Smooth muscle cell (in vitro differentiated cells): ENCODE results near the gene SH3D19. TPM values are rescaled to one million over a fixed set of nuclear protein-coding genes. Genes with fewer than 3 reads are reported as not detected.

Experiments used
- DNase-seq: peaks from one replicate; lab custom pipeline; 2025; ENCODE audit not compliant: unreplicated experiment; lab: John Stamatoyannopoulos, UW
- H2AFZ ChIP-seq: fragments of 200-600 bp; sonication (generic); 2 replicates; pipeline ENCODE4 v1.6.0; 2016; ENCODE audit warnings: antibody characterized with exemption, low read depth, mild to moderate bottlenecking
- H3F3A ChIP-seq: fragments of 200-600 bp; sonication (generic); 2 replicates; pipeline ENCODE4 v1.6.0; 2017; ENCODE audit warnings: antibody characterized with exemption, low read depth
- H3K27ac ChIP-seq: fragments of 200-600 bp; sonication (generic); 2 replicates; pipeline ENCODE4 v1.5.1; 2016; ENCODE audit warnings: low read depth, mild to moderate bottlenecking
- H3K27me3 ChIP-seq: fragments of 200-600 bp; sonication (generic); 2 replicates; pipeline ENCODE4 v1.6.1; 2016; ENCODE audit warnings: low read depth, mild to moderate bottlenecking
- H3K36me3 ChIP-seq: fragments of 200-600 bp; sonication (generic); 2 replicates; pipeline ENCODE4 v1.5.1; 2016; ENCODE audit warnings: low read depth
- H3K4me1 ChIP-seq: fragments of 200-600 bp; sonication (generic); 2 replicates; pipeline ENCODE4 v1.5.1; 2016; ENCODE audit warnings: low read depth
- H3K4me2 ChIP-seq: fragments of 200-600 bp; sonication (generic); 2 replicates; pipeline ENCODE4 v1.6.0; 2016; ENCODE audit warnings: mild to moderate bottlenecking
- H3K4me3 ChIP-seq: fragments of 200-600 bp; sonication (generic); 2 replicates; pipeline ENCODE4 v1.5.1; 2016; ENCODE audit warnings: mild to moderate bottlenecking
- H3K79me2 ChIP-seq: fragments of 200-600 bp; sonication (generic); 2 replicates; pipeline ENCODE4 v1.6.0; 2016; ENCODE audit warnings: low read depth, mild to moderate bottlenecking
- H3K9ac ChIP-seq: fragments of 200-600 bp; sonication (generic); 2 replicates; pipeline ENCODE4 v1.6.0; 2016; ENCODE audit warnings: low read depth
- H3K9me3 ChIP-seq: fragments of 200-600 bp; sonication (generic); replicated peaks from 2 replicates; pipeline ENCODE4 v1.5.1; 2016; ENCODE audit warnings: low read depth
- H4K20me1 ChIP-seq: fragments of 200-600 bp; sonication (generic); 2 replicates; pipeline ENCODE4 v1.6.0; 2016; ENCODE audit warnings: low read depth
- WGBS: methylation state at CpG from one replicate; pipeline ENCODE4 v1.1.7; 2016; ENCODE audit warnings: low lambda C conversion rate; 5-methylcytosine and 5-hydroxymethylcytosine counted together
- polyA plus RNA-seq: library from polyadenylated mRNA; unstranded; fragments of >200 nt; fragmentation: Nextera tagmentation; extraction: Ambion mirVana; gene quantifications from 2 replicates; pipeline ENCODE4 v1.2.1, GENCODE V29; 2016
- total RNA-seq: library from RNA; depleted of rRNA; stranded (reverse); fragments of >200 nt; gene quantifications from 2 replicates; pipeline ENCODE4 v1.2.3, GENCODE V29; 2014
- TF ChIP-seq, protein P1 (sequence below): fragments of 200-600 bp; sonication (generic); IDR thresholded peaks from 2 replicates; pipeline ENCODE4 v1.5.1; 2017; ENCODE audit warnings: borderline replicate concordance, mild to moderate bottlenecking, antibody characterized with exemption; ENCODE audit not compliant: insufficient read depth, poor library complexity, severe bottlenecking

SH3D19 gene
- total and polyA plus RNA-seq, 2 experiments from 2014 or later = 7.9 to 20.3 TPM

- H4K20me1 ChIP-seq = no peaks in the 10 kb centered on the region
- TF ChIP-seq, protein P1, sequence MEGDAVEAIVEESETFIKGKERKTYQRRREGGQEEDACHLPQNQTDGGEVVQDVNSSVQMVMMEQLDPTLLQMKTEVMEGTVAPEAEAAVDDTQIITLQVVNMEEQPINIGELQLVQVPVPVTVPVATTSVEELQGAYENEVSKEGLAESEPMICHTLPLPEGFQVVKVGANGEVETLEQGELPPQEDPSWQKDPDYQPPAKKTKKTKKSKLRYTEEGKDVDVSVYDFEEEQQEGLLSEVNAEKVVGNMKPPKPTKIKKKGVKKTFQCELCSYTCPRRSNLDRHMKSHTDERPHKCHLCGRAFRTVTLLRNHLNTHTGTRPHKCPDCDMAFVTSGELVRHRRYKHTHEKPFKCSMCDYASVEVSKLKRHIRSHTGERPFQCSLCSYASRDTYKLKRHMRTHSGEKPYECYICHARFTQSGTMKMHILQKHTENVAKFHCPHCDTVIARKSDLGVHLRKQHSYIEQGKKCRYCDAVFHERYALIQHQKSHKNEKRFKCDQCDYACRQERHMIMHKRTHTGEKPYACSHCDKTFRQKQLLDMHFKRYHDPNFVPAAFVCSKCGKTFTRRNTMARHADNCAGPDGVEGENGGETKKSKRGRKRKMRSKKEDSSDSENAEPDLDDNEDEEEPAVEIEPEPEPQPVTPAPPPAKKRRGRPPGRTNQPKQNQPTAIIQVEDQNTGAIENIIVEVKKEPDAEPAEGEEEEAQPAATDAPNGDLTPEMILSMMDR = no peak
- H3K4me2 ChIP-seq = no peak overlapping the region
- no peaks in the 10 kb centered on the region for H3K9me3 ChIP-seq
- no peak overlapping the region for H3K27ac ChIP-seq
- no peak for DNase-seq
- H3K4me1 ChIP-seq = no peaks in the 10 kb centered on the region
- no peaks in the 10 kb centered on the region for H3K36me3 ChIP-seq
- WGBS = 92% methylated on average over 2 of the region's 2 CpGs
- H2AFZ ChIP-seq = no peak overlapping the region
- no peak overlapping the region for H3K9ac ChIP-seq
- H3K4me3 ChIP-seq = no peak overlapping the region
- no peaks in the 10 kb centered on the region for H3F3A ChIP-seq
- H3K79me2 ChIP-seq = no peaks in the 10 kb centered on the region
- no peaks in the 10 kb centered on the region for H3K27me3 ChIP-seq
Measured at GRCh38 chr4:151094290-151094751, 231.1 kb downstream of the SH3D19 start.

DNA sequence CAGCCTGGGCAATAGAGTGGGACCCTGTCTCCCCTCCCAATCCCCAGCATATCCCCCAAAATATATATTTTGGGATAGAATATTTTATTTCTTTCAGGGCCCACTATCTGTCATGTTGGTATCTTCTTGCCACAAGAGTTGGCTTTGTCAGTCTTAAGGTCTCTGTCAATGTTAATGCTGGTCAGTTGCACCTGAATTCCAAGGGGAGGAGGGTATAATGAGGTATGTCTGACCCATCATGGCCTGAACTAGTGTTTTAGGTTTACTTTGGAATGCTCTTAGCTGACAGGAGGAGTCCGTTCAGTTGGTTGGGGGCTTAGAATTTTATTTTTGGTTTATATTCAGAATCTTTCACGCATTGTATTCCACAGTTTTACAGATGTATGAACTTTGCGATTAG, 232.2 kb downstream of the SH3D19 start:
- Histone ChIP-seq H3K9ac (no peak overlapping the region), H2AFZ (no peak overlapping the region), H3F3A (no peaks in the 10 kb centered on the region), H3K36me3 (no peaks in the 10 kb centered on the region), H3K4me3 (no peak overlapping the region), H3K4me1 (no peaks in the 10 kb centered on the region), H4K20me1 (no peaks in the 10 kb centered on the region), H3K27me3 (no peaks in the 10 kb centered on the region), H3K9me3 (no peaks in the 10 kb centered on the region), H3K79me2 (no peaks in the 10 kb centered on the region), H3K4me2 (no peak overlapping the region), H3K27ac (no peak overlapping the region)
- 62% methylated on average over 3 of the region's 3 CpGs for WGBS
- DNase-seq = no peak
- TF ChIP-seq, protein P1 = no peak

GRCh38 chr4:151092488-151092887, 232.9 kb downstream of the SH3D19 start:
- no peak overlapping the region for H3K27ac ChIP-seq
- TF ChIP-seq, protein P1 = no peak
- no peaks in the 10 kb centered on the region for H3K9me3 ChIP-seq
- no peak overlapping the region for H3K4me3 ChIP-seq
- no peak for DNase-seq
- no peaks in the 10 kb centered on the region for H3K36me3 ChIP-seq
- H3F3A ChIP-seq = no peaks in the 10 kb centered on the region
- H3K4me2 ChIP-seq = no peak overlapping the region
- no peak overlapping the region for H2AFZ ChIP-seq
- H3K79me2 ChIP-seq = no peaks in the 10 kb centered on the region
- 91% methylated on average over 3 of the region's 3 CpGs for WGBS
- no peaks in the 10 kb centered on the region for H3K27me3 ChIP-seq
- H3K4me1 ChIP-seq = no peaks in the 10 kb centered on the region
- H3K9ac ChIP-seq = no peak overlapping the region
- H4K20me1 ChIP-seq = no peaks in the 10 kb centered on the region

DNA sequence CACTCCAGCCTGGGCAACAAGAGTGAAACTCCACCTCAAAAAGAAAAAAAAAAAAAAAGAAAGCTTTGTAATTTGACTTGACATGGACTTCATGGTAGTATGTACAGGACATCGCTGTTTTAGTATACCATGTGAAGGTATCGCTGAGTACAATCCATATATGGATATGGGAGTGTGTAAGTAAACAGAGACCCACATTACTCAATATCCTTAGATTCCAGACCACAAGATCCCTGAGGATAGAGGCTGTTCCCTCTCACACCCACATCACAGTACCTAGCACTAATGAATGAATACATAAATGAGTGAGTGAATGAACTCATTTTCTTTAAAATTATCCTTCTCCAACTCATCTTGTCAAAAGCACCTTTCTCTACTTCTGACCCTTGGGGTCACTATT, 234.4 kb downstream of the SH3D19 start:
- no peak overlapping the region for H3K27ac ChIP-seq
- no peaks in the 10 kb centered on the region for H4K20me1 ChIP-seq
- H3K4me3 ChIP-seq = no peak overlapping the region
- H3K79me2 ChIP-seq = no peaks in the 10 kb centered on the region
- H3K4me2 ChIP-seq = no peak overlapping the region
- H3K9ac ChIP-seq = no peak overlapping the region
- TF ChIP-seq, protein P1 = no peak
- H2AFZ ChIP-seq = no peak overlapping the region
- H3K9me3 ChIP-seq = no peaks in the 10 kb centered on the region
- no peaks in the 10 kb centered on the region for H3F3A ChIP-seq
- no peak for DNase-seq
- 93% methylated on average over 2 of the region's 2 CpGs for WGBS
- H3K36me3 ChIP-seq = no peaks in the 10 kb centered on the region
- H3K27me3 ChIP-seq = no peaks in the 10 kb centered on the region
- no peaks in the 10 kb centered on the region for H3K4me1 ChIP-seq
